Endodermal cell (in vitro differentiated cells): ENCODE data around the gene ATP6V0D1. TPM values are rescaled to one million over a fixed set of nuclear protein-coding genes. Genes with fewer than 3 reads are reported as not detected.

Source experiments
- DNase-seq: peaks from one replicate; pipeline ENCODE4 v3.0.0-alpha.2; 2017
- H3K27ac ChIP-seq: 2 replicates; pipeline ENCODE4 v1.5.1; 2013; ENCODE audit warnings: mild to moderate bottlenecking, low read depth, low read length, moderate library complexity
- H3K27me3 ChIP-seq: 2 replicates; pipeline ENCODE4 v1.6.1; 2013; ENCODE audit warnings: mild to moderate bottlenecking, low read length, moderate library complexity; ENCODE audit not compliant: insufficient read depth, control insufficient read depth, poor library complexity, severe bottlenecking
- H3K36me3 ChIP-seq: 2 replicates; pipeline ENCODE4 v1.7.0; 2013; ENCODE audit warnings: mild to moderate bottlenecking, low read length, moderate library complexity; ENCODE audit not compliant: control insufficient read depth, insufficient read depth
- H3K4me1 ChIP-seq: one replicate; pipeline ENCODE4 v1.7.0; 2013; ENCODE audit warnings: low read length; ENCODE audit not compliant: control insufficient read depth, insufficient read depth
- H3K4me3 ChIP-seq: 2 replicates; pipeline ENCODE4 v1.5.1; 2013; ENCODE audit warnings: mild to moderate bottlenecking, low read length, moderate library complexity
- H3K9ac ChIP-seq: 2 replicates; pipeline ENCODE4 v1.6.1; 2013; ENCODE audit warnings: mild to moderate bottlenecking, low read length, moderate library complexity; ENCODE audit not compliant: poor library complexity, severe bottlenecking; ENCODE audit errors: extremely low read depth
- H3K9me3 ChIP-seq: 2 replicates; pipeline ENCODE4 v1.6.1; 2013; ENCODE audit warnings: mild to moderate bottlenecking, low read length, moderate library complexity; ENCODE audit not compliant: control insufficient read depth
- H3K27ac Mint-ChIP-seq: 2 replicates; pipeline ENCODE4 v1.8.0; 2020; ENCODE audit warnings: mixed read lengths
- H3K27me3 Mint-ChIP-seq: 2 replicates; pipeline ENCODE4 v1.8.0; 2021; ENCODE audit warnings: mild to moderate bottlenecking, mixed read lengths; ENCODE audit not compliant: insufficient read depth
- H3K36me3 Mint-ChIP-seq: 2 replicates; pipeline ENCODE4 v1.8.0; 2020; ENCODE audit warnings: low read depth, mixed read lengths
- H3K4me1 Mint-ChIP-seq: 2 replicates; pipeline ENCODE4 v1.8.0; 2020; ENCODE audit warnings: mixed read lengths
- H3K4me3 Mint-ChIP-seq: 2 replicates; pipeline ENCODE4 v1.8.0; 2020; ENCODE audit warnings: mild to moderate bottlenecking, moderate library complexity, mixed read lengths
- H3K9me3 Mint-ChIP-seq: 2 replicates; pipeline ENCODE4 v1.8.0; 2020; ENCODE audit warnings: mild to moderate bottlenecking, mixed read lengths
- WGBS, 2 experiments: methylation state at CpG; one replicate each; pipeline versions ENCODE4 v1.1.5 to v1.1.7; 2013; ENCODE audit warnings: missing lambda C conversion rate in 2 of 2, mixed read lengths in 1 of 2; ENCODE audit not compliant: insufficient coverage in 1 of 2, insufficient read length in 1 of 2; 5-methylcytosine and 5-hydroxymethylcytosine counted together
- total RNA-seq, 2 donors: library from RNA; stranded (reverse); fragmentation: NEBNext Ultra II Directional in 1 of 2; extraction: Animal tissue kit (Norgen Biotek cat#: 25700) in 1 of 2; gene quantifications; 2 replicates in 1 of 2; 3 replicates in 1 of 2; pipeline ENCODE4 v1.2.1, GENCODE V29; 2021
- TF ChIP-seq, protein P1 (sequence below): fragments of 200-600 bp; sonication (generic); conservative IDR thresholded peaks from 2 replicates; pipeline ENCODE4 v1.5.0; 2021; ENCODE audit warnings: antibody characterized with exemption, mild to moderate bottlenecking

Gene ATP6V0D1
- total RNA-seq, 2 donors from 2014 or later: 56.0 to 58.3 TPM

GRCh38 chr16:67437513-67437912 lies 43.4 kb downstream of the ATP6V0D1 start:
- DNase-seq: no peak
- peaks cover 7% of the 10 kb centered on the region for H3K4me1 Mint-ChIP-seq
- H3K9me3 ChIP-seq: no peaks in the 10 kb centered on the region
- H3K9me3 Mint-ChIP-seq: no peaks in the 10 kb centered on the region
- H3K4me1 ChIP-seq: peaks cover 2% of the 10 kb centered on the region
- peaks cover 22% of the 10 kb centered on the region for H3K36me3 Mint-ChIP-seq
- H3K36me3 ChIP-seq: peaks cover 6% of the 10 kb centered on the region
- TF ChIP-seq, protein P1, sequence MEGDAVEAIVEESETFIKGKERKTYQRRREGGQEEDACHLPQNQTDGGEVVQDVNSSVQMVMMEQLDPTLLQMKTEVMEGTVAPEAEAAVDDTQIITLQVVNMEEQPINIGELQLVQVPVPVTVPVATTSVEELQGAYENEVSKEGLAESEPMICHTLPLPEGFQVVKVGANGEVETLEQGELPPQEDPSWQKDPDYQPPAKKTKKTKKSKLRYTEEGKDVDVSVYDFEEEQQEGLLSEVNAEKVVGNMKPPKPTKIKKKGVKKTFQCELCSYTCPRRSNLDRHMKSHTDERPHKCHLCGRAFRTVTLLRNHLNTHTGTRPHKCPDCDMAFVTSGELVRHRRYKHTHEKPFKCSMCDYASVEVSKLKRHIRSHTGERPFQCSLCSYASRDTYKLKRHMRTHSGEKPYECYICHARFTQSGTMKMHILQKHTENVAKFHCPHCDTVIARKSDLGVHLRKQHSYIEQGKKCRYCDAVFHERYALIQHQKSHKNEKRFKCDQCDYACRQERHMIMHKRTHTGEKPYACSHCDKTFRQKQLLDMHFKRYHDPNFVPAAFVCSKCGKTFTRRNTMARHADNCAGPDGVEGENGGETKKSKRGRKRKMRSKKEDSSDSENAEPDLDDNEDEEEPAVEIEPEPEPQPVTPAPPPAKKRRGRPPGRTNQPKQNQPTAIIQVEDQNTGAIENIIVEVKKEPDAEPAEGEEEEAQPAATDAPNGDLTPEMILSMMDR: no peak
- H3K27ac Mint-ChIP-seq: no peak overlapping the region
- no peaks in the 10 kb centered on the region for H3K27me3 ChIP-seq
- no peak overlapping the region for H3K4me3 Mint-ChIP-seq
- H3K27ac ChIP-seq: no peak overlapping the region
- no peak overlapping the region for H3K9ac ChIP-seq
- H3K4me3 ChIP-seq: no peak overlapping the region
- peaks cover 4% of the 10 kb centered on the region for H3K27me3 Mint-ChIP-seq
- WGBS, 2 experiments: 90 to 96% methylated on average over 3 to 4 of the region's 4 CpGs

GRCh38 chr16:67436640-67437193 lies 44.2 kb downstream of the ATP6V0D1 start:
- H3K4me3 Mint-ChIP-seq: no peak overlapping the region
- no peak for DNase-seq
- no peak overlapping the region for H3K27ac Mint-ChIP-seq

DNA sequence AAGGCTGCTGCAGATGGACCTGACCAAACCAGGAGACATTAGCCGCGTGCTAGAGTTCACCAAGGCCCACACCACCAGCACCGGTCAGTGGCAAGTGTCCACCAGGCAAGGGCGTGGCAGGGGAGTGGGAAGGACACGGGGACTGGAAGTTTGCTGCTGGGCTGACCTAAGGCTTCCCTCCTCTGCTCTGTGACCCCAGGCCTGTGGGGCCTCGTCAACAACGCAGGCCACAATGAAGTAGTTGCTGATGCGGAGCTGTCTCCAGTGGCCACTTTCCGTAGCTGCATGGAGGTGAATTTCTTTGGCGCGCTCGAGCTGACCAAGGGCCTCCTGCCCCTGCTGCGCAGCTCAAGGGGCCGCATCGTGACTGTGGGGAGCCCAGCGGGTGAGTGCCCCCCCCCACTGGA lies 45.2 kb downstream of the ATP6V0D1 start:
- peaks cover 9% of the 10 kb centered on the region for H3K27me3 Mint-ChIP-seq
- H3K4me1 Mint-ChIP-seq: peaks cover 15% of the 10 kb centered on the region
- peaks cover 6% of the 10 kb centered on the region for H3K36me3 ChIP-seq
- DNase-seq: no peak
- TF ChIP-seq, protein P1: peak; percentile 39
- H3K9me3 ChIP-seq: no peaks in the 10 kb centered on the region
- H3K27ac ChIP-seq: no peak overlapping the region
- H3K9ac ChIP-seq: no peak overlapping the region
- H3K27ac Mint-ChIP-seq: no peak overlapping the region
- H3K9me3 Mint-ChIP-seq: no peaks in the 10 kb centered on the region
- H3K4me1 ChIP-seq: peaks cover 3% of the 10 kb centered on the region
- WGBS, 2 experiments: 95 to 96% methylated on average over 7 to 16 of the region's 16 CpGs
- no peak overlapping the region for H3K4me3 ChIP-seq
- peaks cover 20% of the 10 kb centered on the region for H3K36me3 Mint-ChIP-seq
- no peaks in the 10 kb centered on the region for H3K27me3 ChIP-seq
- no peak overlapping the region for H3K4me3 Mint-ChIP-seq

More at GRCh38 chr16:67436640-67437193, 44.2 kb downstream of the ATP6V0D1 start:
- H3K4me1 ChIP-seq: peaks cover 3% of the 10 kb centered on the region
- peaks cover 6% of the 10 kb centered on the region for H3K36me3 ChIP-seq
- no peak overlapping the region for H3K9ac ChIP-seq
- no peaks in the 10 kb centered on the region for H3K9me3 Mint-ChIP-seq
- no peak overlapping the region for H3K4me3 ChIP-seq
- peaks cover 13% of the 10 kb centered on the region for H3K4me1 Mint-ChIP-seq
- peaks cover 6% of the 10 kb centered on the region for H3K27me3 Mint-ChIP-seq
- no peaks in the 10 kb centered on the region for H3K27me3 ChIP-seq
- 95 to 98% methylated on average over 16 to 23 of the region's 23 CpGs for WGBS, 2 experiments
- TF ChIP-seq, protein P1: no peak
- no peaks in the 10 kb centered on the region for H3K9me3 ChIP-seq
- H3K27ac ChIP-seq: no peak overlapping the region
- peaks cover 20% of the 10 kb centered on the region for H3K36me3 Mint-ChIP-seq
